NCI-H524 (cell line): ENCODE results near the gene TMEM221.

Source experiments
- DNase-seq, 2 experiments: peaks; one replicate each; lab custom pipeline; 2025; lab: John Stamatoyannopoulos, UW

TMEM221 gene

DNA sequence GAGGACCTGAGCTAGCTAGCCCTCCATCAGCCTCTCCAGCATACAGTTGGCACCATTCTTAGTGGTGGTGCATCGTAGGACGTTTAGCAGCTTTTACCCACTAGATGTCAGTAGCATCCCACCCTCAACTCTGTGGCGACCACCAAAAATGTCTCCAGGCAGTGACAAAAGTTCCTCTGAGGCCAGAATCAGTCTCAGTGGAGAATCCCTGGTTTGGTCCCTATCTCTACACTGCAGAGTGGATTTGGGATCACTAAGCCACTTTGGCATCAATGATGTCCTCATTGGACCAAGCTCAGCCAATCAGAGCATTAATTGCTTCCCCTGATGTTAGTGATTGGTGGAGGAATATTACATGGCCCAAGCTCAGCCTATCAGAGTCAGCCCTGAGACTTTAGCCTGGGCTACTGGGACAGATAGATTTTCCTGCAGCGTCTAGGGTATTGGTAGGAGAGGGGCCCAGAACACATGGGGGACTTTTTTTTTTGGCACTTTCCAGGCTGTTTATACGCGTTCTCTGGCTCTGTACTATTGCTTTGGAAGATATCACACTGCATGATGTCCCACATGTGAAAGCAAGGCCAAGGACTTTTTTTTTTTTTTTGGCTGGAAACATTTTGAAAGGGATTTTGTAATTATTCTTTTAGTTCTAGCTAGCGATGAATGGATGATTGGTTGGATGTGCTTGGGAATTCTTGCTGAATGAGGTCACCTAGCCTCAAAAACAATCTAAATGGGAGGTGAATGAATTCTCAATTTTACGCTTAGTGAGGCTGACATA is 7.0 kb downstream of the TMEM221 start:
- peak in 1 of 2 experiments; percentile 53 for DNase-seq

DNA sequence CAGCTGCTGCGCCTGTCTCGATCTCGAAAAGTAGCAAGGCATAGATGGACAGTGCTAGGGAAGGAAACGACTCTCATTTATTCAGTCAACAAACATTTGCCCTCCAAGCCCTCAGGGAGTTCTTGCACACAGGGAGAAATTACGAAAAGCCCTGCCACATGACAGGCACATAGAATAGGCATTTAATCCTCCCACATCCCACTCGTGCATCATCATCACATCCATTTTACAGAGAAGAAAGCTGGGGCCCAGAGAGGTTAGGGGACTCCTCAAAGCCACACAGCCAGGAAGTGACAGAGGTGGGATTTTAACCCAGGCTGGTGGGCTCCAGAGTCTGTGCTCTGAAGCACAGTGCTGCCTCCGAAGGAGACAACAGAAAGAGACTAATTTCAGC is 11.6 kb downstream of the TMEM221 start:
- DNase-seq: no peak

DNA sequence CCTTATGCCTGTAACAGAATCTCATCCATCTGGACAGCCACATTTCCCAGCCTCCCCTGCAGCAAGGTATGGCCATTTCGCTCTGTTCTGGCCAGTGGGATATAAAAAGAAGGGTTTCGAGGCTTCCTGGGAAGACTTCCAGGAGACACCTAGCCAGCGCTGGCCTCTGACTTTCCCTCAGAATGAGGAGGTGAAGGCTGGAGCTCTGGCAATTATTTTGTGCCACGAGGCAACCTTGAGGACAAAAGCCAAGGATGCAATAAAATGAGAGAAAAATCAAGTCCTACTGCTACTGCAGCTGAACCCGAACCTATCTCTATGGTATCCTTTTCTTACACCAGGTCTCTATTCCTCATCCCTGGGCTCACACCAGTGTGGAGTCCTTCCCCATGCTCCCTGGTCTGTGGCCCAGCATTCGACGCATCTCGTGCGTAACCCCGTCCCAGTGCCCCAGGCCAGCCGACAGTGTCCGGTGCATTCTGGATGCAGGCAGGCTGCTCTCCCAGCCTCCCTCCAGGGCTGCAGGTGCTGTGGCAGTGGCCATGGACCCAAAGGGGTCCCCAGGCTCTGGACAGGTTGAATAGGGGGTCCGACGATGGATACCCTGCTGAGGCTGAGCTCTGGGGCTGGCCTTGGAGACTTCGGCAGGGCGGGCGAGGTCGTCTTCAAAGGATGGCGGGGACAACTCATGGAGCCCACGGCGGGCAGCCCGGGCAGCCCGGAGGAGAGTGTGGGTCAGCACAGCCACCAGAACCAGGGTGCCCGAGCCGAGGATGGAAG is 12.2 kb downstream of the TMEM221 start:
- DNase-seq: no peak

DNA sequence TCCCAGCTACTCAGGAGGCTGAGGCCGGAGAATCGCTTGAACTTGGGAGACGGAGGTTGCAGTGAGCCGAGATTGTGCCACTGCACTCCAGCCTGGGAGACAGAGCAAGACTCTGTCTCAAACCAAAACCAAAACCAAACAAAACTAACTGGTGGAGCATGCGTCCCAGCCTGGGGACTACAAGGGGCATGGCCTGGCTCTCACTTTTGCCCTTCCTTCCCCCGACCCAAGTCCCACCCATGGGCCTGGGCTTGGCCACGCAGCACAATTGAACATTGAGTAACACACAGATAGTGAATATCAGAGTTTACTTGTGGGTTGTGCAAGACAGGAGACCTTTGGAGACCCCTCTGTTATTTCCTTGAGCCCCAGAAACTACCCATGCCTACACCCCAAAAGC is 13.2 kb downstream of the TMEM221 start:
- no peak for DNase-seq

DNA sequence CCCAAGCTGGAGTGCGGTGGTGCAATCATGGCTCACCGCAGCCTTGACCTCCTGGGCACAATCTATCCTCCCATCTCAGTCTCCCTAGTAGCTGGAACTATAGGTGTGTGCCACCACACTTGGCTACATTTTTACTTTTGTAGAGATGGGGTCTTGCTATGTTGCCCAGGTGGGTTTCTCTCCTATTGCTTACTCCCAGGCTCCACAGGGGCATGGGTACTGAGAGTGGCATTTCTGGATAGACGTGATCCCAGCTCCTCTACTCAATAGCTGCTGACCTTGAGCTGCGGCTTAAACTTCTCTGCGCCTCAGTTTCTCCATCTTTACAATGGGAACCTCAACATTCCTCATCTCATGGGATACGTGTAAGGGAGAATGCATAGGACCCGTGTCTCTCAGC is 17.1 kb downstream of the TMEM221 start:
- DNase-seq: no peak

DNA sequence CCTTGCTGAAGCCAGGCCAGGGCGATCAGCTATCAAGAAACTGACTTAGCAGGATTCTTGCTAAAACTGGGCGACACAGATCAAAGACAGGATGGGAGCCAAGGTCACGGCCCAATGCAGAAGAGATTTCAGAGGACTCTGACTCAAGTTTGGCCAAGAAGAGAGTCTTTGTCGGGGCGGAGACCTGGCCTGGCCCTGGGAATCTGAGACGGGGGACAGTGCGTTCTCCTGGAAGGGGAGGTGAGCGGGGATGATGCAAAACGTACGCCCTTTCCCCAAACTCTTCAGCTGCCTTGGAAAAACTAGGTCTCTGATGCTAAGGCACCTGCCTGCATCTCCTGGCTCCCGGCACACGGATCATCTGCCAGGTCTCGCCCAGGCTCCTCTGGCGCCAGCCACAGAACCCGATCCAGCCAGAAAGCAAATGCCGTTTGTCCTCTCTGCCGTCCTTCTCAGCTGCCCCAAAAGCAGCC is 18.8 kb downstream of the TMEM221 start:
- DNase-seq: no peak

DNA sequence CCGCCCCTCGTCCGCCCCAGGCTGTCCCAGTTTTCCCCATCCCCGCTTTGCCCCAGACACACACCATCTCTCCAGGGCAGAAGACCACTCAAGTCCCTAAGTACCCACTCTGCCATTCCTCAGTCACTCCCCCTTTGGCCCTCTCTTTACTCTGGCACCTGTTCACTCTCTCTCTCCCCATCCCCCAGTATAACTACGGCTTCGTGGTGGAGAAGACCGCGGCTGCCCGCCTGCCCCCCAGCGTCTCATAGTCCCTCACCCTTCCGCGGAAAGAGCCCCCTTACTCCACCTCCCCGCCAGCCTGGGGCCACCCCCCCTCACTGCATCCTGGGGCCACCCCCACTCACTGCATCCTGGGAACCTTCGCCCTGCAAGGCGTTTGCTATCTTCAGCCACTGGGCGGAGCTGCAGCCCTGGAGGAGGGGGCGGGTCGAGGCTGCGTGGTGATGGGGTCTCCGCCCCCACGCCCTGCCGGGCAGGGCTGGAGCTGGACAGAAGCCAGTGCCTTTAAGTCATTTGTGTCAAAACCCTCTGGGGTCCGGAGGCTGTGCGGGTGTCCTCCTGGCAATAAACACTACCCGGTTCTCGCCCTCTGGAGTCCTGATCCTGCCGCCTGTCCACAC is 23.6 kb downstream of the TMEM221 start:
- DNase-seq: peak; percentile 38 to 73

DNA sequence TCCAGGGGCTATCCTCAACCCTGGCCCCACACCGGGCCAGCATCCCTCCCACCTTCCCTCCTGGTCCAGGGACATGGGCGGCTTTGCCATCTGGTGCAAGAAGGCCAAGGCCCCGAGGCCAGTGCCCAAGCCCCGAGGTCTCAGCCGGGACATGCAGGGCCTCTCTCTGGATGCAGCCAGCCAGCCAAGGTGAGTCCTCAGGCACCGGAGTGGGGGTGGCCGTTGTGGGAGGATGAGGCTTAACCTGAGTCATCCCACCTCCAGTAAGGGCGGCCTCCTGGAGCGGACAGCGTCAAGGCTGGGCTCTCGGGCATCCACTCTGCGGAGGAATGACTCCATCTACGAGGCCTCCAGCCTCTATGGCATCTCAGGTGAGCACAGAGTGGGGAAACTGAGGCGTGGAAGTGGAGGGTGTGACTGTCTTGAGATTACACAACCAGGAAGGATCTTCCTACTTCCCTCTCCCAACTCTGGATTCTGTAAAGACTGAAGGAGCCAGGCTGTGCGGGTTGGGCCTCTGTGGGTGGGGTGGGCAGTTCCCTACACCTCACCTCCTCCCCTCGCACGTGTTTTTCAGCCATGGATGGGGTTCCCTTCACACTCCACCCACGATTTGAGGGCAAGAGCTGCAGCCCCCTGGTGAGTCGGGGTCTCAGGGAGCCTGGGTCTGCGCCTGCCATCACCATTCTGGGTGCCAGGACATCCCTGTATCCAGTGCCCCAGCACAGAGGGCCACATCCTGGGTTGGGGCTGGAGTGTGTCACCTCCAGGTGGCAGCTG is 24.8 kb downstream of the TMEM221 start:
- DNase-seq: no peak

DNA sequence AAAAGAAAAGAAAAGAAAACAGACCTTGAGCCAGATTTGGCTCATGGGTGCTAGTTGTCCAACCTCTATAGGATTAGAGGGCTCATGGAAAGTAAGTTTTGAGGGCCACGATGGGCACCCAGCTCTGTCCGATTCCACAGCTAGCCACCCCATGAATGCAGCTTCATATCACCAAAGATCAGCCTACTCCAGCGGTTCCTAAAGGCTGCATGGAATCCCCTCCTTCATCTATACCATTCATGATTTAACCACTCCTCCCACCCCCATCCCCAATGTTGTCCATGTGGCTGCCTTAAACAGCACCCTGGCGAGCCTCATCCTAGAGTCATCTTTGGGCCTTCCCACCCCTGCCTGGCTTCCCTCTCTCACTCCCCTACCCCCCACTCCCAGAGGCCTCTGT is 26.5 kb downstream of the TMEM221 start:
- DNase-seq: no peak

DNA sequence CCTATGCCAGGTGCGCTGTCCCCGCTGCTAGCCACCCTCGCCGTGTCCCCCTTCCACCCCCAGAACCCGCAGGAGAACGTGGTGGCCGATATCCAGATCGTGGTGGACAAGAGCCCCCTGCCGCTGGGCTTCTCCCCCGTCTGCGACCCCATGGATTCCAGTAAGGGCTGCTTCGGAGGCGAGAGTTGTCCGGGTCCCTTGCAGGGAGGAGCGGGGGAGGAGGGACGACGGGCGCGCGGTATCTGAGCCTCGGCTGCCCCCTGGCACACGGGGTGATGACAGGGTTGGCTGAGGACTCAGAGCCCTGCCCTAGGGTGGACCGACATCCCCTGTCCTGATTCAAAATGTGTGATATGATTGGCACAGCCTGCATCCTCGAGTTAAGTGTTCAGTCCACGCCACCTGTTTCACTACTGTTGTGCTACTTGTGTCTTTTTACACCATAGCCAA is 28.0 kb downstream of the TMEM221 start:
- DNase-seq: peak; percentile 14 to 69

DNA sequence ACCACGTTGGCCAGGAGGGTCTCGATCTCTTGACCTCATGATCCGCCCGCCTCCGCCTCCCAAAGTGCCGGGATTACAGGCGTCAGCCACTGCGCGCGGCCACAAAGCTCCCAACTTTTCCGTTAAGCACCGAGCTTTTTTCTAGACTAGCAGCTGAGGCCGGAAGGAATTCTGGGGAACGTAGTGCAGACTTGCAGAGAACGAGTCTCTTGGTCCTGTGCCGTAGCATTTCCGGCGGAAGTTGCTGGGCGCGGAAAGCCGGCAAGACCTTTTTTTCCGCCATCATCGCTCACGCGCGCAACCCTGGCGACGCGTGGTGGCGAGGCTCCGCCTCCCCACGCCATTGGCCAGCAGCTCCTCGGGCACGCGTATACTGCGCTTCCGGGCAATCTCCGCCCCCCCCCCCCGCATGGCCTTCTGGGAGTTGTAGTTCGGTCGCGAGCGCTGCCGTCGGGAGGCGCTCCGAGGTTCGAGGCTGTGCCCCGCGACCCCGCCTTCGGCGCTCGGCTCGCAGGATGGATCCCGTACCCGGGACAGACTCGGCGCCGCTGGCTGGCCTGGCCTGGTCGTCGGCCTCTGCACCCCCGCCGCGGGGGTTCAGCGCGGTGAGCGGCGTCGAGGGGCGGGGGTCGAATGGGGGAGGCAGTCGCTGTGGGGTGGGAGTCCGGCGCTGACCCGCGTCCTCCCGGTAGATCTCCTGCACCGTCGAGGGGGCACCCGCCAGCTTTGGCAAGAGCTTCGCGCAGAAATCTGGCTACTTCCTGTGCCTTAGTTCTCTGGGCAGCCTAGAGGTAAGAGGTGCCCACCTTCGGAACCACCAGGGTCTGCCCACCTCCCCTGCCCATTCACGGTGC is 28.6 kb downstream of the TMEM221 start, which contains the start of gene MVB12A:
Gene MVB12A (plus strand): TSS at position 427 of the 854 bp plus-strand sequence. CDS start 89 bp downstream, at position 516.
- DNase-seq: peak; percentile 99 to 100

DNA sequence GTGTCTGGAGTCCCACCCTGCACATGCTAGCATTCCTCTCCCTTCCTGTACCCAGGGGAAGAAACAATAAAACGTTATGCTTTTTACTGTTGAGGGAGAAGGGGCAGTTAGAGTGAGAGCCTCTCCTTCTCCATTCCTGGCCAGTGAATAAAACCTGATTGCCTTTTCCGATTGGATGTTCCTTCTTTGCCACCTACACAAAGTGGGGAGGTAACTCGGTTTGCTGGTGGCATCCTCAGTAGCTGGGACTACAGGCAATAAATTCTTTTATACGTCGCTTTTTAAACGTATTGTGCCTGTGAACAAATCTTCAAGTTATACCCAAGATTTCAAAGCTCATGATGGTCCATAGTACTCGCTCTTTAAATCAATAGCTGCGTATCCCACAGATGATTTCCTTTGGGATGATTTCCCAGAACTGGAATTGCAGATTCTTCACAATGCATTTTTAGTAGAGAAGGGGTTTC is 29.3 kb downstream of the TMEM221 start:
- DNase-seq: no peak

DNA sequence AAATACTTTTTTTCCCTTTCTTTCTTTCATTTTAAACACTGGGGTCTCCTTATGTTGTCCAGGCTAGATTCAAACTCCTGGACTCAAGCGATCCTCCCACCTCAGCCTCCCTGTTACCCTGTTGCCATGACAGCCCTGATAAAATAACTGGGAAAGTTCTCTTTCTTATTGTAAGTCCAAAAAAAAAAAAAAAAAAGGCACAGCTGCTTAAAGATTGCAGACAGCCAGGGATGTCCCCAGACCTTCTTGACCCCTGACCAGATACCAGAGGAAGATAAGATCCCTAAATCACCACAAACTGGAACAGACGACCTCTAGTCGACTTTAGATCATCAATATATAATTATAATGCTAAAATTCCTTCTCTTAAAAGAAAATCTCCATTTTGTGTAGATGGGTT is 29.8 kb downstream of the TMEM221 start:
- DNase-seq: no peak

DNA sequence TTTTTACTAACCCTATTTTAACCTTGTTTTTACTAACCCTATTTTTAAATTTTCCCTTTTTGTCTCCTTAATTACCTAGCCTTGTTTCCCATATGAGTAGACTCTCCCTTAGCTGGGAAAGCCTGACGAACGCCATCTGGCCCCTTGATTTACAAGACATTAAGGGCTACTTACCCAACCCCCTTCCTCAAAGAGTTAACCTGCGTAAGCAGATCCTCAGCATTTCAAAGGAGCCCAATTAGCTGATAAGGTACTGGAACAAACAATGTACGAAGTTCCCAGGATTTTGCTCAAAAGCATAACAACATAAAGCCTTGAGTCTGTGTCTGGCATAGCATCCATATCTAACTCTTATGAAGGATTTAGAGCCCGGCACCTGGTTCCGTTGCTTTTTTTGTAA is 33.3 kb downstream of the TMEM221 start:
- peak; percentile 88 to 92 for DNase-seq

DNA sequence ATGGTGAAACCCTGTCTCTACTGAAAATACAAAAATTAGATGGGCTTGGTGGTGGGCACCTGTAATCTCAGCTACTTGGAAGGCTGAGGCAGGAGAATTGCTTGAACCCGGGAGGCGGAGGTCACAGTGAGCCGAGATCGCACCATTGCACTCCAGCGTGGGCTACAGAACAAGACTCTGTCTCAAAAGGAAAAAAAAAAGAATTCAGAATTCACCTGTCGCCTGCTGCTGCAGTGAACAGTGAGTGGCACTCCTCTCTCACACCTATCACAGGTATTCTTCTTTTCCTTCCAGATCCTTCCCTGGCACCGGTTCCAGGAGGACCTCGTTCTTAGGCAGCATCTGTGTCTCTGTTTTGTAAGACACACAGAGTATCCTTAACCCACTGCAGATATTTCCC is 34.4 kb downstream of the TMEM221 start:
- no peak for DNase-seq

DNA sequence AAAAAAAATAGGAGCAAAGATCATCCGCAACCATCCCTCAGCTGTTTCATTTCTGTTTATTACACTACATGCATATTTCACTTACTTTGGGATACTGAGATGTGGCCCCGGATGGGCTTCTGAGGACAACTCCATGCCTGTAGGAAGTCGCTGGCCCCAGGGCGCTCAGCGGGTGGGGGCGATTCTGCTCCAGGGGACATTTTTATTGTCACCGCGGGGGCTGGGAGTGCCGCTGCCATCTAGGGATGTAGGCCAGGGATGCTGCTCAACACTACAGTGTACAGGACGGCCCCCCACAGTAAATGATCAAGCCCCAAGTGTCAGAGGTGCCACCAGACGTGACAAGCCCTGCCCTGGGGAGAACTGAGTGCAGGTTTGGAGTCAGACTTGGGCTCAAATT is 36.7 kb downstream of the TMEM221 start:
- no peak for DNase-seq

DNA sequence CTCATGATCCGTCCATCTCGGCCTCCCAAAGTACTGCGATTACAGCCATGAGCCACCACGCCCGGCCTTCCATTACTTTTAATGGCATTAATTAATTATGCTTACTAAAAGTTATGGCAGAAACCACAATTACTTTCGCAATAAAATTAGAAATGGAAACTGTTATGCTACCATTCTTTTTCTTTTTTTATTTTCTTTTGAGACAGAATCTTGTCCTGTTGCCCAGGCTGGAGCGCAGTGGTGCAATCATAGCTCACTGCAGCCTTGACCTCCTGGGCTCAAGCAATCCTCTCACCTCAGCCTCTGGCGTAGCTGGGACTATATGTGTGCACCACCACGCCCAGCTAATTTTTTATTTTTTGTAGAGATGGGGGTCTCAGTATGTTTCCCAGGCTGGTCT is 38.5 kb downstream of the TMEM221 start:
- no peak for DNase-seq

DNA sequence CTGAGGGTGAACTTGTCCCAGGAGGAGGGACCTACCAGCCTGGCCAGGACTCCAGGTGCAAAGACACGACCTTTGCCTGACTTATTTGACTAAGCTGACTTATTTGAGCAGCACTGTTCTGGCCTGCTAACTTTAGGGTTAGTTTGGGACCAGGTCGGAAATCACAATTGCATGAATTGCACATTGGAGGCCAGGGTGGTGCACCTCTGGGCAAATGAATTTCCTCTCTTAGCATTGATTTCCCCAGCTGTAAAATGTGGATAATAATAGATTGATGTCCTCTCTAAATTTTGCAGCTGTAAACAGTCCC is 41.6 kb downstream of the TMEM221 start:
- DNase-seq: no peak

DNA sequence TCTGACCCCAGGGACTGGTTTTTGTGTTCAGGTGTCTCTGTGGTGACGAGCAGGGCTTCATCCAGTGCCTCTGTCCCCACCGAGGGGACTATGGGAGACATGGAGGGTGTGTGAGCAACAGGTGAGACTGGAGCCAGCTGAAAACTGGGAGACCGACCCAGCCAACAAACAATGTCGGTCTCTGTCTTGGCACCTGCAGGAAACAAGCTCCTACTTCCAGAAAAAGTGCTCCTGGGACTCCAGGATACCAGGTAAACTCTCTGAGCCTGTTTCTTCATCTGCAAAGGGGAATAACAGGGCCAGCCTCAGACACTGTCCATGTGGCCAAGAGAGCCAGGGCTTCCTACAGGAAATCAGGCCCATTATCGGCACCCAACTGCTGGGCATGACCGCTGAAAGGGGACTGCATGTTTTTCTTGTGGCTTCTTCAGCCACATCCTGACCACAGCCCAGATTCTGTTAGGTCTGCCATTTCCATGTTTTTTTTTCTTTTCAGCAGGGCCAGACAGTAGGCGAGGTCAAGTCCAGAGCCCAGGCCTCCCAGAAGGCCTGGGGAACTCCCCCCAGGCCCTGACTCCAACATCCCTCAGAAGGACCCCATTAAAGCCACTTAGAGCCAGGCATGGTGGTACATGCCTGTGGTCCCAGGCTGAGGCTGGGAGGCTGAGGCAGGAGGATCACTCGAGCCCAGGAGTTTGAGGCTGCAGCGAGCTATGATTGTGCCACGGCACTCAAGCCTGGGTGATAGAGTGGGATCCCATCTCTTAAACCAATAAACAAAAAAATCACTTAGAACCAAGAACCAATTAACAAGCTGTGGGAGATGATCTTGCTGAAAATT is 42.2 kb downstream of the TMEM221 start:
- DNase-seq: no peak
